Body of pancreas (tissue), 4 donors: ENCODE results near the gene IL20.

ENCODE experiments used
- CTCF ChIP-seq, 7 experiments: fragments of 450-650 bp in 4 of 7; fragments of 200-600 bp in 3 of 7; sonication (generic) in 3 of 7; IDR thresholded peaks; one replicate each; pipeline ENCODE4 v1.5.1; 2016 to 2019; ENCODE audit warnings: antibody characterized with exemption in 7 of 7
- POLR2A ChIP-seq, 3 donors: fragments of 450-650 bp; IDR thresholded peaks; one replicate each; pipeline ENCODE4 v1.6.1; 2016; ENCODE audit warnings: antibody characterized with exemption in 3 of 3, mild to moderate bottlenecking in 2 of 3

- TF ChIP-seq CTCF (IDR thresholded peaks at IDR 0.05) (no peak), POLR2A (IDR thresholded peaks at IDR 0.05) (no peak)
Observed at GRCh38 chr1:206823727-206824126, 41.7 kb upstream of the IL20 start.
